ENCODE measurements around the gene EPAS1. TPM values are rescaled to one million over a fixed set of nuclear protein-coding genes. Genes with fewer than 3 reads are reported as not detected.

The EPAS1 gene
- polyA plus RNA-seq, 1 donor from 2014 or later = not detected

DNA sequence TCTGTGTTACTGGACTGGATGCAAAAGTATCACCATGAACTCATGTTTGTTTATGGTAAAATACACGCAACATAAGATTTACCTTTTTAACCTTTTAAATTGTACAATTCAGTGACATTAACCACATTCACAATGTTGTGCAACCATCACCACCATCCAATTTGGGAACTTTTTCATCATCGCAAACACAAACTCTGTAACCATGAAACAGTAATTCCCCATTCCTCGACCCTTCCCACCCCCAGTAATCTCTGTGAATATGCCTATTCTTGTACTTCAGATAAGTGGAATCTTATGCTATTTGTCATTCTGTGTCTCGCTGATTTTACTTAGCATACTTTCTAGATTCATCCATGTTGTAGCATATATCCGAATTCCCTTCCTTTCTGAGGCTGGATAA is 31.1 kb upstream of the EPAS1 start:
- Mint-ChIP-seq H3K27ac (peak overlapping the region in 1 of 3 donors; percentile 3), H3K27me3 (peaks cover 11% of the 10 kb centered on the region), H3K4me1 (peaks cover 0 to 7% (median 4%) of the 10 kb centered on the region in 3 donors), H3K4me3 (no peak overlapping the region), H3K9me3 (no peaks in the 10 kb centered on the region), H3K36me3 (peaks cover 2% of the 10 kb centered on the region)

DNA sequence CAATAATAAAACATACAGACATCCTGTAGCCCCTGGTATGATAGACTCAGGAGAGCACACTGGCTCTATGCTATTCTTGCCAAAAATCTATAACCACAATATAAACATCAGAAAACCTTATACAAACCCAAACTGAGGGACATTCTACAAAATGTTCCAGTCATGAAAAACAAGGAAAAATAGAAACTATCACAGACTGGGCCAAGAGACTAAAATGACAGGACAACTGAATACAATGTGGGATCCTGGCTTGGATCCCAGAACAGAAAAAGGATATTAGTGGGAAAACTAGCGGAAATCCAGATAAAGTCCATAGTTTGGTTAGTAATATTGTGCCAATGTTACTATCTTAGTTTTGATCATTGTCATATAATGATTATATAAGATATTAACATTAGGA is 29.6 kb upstream of the EPAS1 start:
- Mint-ChIP-seq H3K36me3 (no peaks in the 10 kb centered on the region), H3K9me3 (no peaks in the 10 kb centered on the region), H3K4me1 (peaks cover 0 to 7% (median 4%) of the 10 kb centered on the region in 3 donors), H3K27ac (no peak overlapping the region), H3K4me3 (peak overlapping the region in 1 of 4 donors; percentile 83), H3K27me3 (peaks cover 11% of the 10 kb centered on the region)

DNA sequence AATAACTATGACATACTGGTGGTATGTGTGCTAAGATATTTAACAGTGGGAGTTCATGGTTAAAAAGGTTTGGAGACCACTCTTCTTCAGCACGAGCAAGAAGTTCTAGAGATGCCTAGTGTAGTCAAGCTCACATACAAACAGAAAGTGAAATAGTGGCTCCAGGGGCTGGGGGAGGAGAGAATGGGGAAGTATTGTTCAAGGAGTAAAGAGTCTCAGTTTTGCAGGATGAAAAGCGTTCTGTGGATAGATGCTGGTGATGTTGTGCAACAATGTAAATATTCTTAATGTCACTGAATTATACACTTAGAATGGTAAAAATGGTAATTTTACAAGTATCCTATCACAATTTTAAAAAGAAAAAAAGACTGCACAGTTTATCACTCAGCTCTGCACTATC is 29.0 kb upstream of the EPAS1 start:
- no peaks in the 10 kb centered on the region for H3K9me3 Mint-ChIP-seq
- peaks cover 0 to 7% (median 4%) of the 10 kb centered on the region in 3 donors for H3K4me1 Mint-ChIP-seq
- H3K27me3 Mint-ChIP-seq = peaks cover 11% of the 10 kb centered on the region
- H3K4me3 Mint-ChIP-seq = peak overlapping the region in 1 of 4 donors; percentile 65
- no peaks in the 10 kb centered on the region for H3K36me3 Mint-ChIP-seq
- no peak overlapping the region for H3K27ac Mint-ChIP-seq

DNA sequence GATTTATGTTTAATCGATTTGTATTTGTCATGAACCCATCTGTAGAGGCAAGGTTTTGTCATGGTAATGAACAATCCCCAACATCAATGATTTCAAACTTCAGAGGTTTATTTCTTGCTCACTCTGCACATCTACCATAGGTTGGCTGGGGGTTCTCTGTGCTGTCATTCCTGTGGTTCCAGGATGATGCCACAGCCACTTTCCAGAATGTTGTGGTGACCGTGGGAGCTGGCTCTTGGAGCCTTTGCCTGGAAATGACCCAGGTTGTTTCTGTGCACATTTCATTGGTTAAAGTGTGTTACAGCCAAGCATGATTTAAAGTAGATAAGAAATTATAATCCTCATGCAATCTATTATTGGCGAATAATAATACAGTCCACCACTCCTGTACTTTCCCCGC is 28.2 kb upstream of the EPAS1 start:
- H3K9me3 Mint-ChIP-seq = no peaks in the 10 kb centered on the region
- H3K27ac Mint-ChIP-seq = no peak overlapping the region
- H3K4me3 Mint-ChIP-seq = peak overlapping the region in 1 of 4 donors; percentile 7
- peaks cover 0 to 7% (median 4%) of the 10 kb centered on the region in 3 donors for H3K4me1 Mint-ChIP-seq
- H3K36me3 Mint-ChIP-seq = no peaks in the 10 kb centered on the region
- H3K27me3 Mint-ChIP-seq = peaks cover 6% of the 10 kb centered on the region

DNA sequence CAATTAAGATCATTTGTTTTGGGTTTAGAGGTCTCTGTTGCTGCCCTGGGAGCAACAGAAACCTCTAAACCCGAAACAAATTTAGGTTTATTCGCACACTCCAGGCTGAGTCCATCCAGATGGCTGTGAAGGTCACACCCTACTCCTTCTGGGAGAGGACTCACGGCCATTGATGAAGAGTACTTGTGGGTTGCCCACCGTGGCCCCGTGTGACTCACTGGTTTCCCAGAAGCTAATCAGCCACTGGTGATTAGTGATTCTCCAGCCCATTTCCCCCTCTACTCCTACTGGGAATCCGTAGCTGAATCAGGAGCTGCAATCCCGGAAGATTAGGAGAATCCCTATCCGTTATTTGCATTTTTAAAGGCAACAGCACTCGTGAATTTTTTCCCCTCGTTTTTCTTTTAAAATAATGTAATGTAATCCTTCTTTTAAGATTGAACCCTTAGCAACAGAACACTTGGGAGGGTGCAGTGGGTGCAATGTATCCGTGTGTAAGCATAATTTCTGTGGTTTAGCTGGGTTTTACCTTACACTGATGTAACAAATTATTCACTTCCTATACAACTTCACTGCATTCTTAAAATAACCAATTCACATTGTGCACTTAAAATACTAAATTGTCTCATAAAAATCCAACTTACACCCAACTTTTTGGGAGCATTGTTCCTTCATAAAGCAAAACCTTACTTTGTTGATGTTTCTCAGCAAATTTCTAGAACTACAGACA is 27.5 kb upstream of the EPAS1 start:
- no peak overlapping the region for H3K4me3 Mint-ChIP-seq
- peaks cover 0 to 7% (median 4%) of the 10 kb centered on the region in 3 donors for H3K4me1 Mint-ChIP-seq
- no peaks in the 10 kb centered on the region for H3K36me3 Mint-ChIP-seq
- H3K27me3 Mint-ChIP-seq = peaks cover 9% of the 10 kb centered on the region
- no peaks in the 10 kb centered on the region for H3K9me3 Mint-ChIP-seq
- H3K27ac Mint-ChIP-seq = peak overlapping the region in 1 of 3 donors; percentile 48

DNA sequence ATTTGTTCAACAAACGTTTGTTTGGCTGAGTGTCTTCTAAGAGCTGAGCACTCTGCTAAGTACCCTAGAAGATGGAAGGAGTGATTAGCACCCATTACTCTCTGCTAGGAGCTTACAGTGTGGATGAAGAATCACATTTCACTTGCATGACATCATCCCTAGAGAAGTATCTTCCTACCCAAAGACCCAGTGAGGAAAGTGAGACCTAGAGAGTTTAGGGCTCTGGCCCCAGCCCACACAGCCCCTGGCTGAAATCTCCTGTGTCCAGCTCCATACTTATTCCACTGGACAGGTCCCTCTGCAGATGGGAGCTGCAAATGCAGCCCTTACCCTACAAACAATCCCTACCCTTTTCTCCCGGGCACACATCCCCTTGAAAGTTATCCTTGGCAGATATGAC is 26.8 kb upstream of the EPAS1 start:
- H3K4me1 Mint-ChIP-seq = peaks cover 0 to 7% (median 4%) of the 10 kb centered on the region in 3 donors
- no peaks in the 10 kb centered on the region for H3K9me3 Mint-ChIP-seq
- H3K36me3 Mint-ChIP-seq = no peaks in the 10 kb centered on the region

DNA sequence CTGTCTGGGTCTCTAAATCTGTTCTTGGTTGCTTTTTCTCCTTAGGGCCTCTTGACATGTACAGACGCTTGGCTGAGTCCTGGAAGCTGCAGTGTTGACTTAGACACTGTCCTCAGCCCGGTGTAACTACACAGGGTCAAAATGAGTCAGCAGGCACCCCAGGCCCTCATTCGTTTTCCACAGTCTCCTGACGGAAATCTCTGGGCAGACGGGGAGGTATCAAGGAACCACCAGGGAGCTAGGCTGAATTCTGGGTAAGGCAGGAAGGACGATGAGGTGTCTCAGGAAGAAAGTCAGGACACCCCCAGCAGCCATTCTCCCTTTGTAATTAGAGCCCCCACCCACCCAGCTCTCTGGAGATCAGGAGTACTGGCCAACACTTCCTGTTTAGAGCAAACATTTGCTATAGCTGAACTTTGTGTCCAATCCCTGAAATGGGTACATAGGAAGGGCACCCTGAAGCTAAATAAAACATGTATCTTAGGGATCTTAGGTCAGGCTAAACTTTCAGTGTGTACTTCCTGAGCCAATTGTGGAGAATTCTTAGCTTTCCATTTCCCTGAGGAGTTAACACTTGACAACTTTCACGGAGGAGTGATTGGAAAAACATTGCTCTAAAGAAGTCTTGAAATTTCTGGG is 23.9 kb upstream of the EPAS1 start:
- Mint-ChIP-seq H3K27ac (no peak overlapping the region), H3K4me3 (no peak overlapping the region), H3K9me3 (peaks cover 0 to 2% (median 0%) of the 10 kb centered on the region in 3 donors), H3K4me1 (peaks cover 0 to 5% (median 3%) of the 10 kb centered on the region in 3 donors), H3K27me3 (peaks cover 28% of the 10 kb centered on the region), H3K36me3 (no peaks in the 10 kb centered on the region)

More for the DNA sequence above, 26.8 kb upstream of the EPAS1 start:
- Mint-ChIP-seq H3K27ac (peak overlapping the region in 1 of 3 donors; percentile 48), H3K4me3 (no peak overlapping the region), H3K27me3 (peaks cover 11% of the 10 kb centered on the region)

DNA sequence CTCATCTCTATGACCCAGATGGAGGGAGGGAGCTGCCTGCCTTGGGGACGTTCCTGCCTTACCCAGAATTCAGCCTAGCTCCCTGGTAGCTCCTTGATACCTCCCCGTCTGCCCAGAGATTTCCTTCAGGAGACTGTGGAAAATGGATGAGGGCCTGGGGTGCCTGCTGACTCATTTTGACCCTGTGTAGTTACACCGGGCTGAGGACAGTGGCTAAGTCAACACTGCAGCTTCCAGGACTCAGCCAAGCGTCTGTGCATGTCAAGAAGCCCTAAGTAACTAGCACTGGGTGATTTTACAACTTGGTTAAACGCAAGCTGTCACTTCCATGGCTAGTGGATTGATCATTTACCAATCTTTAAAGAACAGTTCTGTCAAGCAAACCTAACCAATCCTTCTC is 23.3 kb upstream of the EPAS1 start:
- Mint-ChIP-seq H3K36me3 (no peaks in the 10 kb centered on the region), H3K4me1 (peaks cover 0 to 3% (median 2%) of the 10 kb centered on the region in 3 donors), H3K27ac (no peak overlapping the region), H3K4me3 (no peak overlapping the region), H3K27me3 (peaks cover 29% of the 10 kb centered on the region), H3K9me3 (peaks cover 0 to 2% (median 0%) of the 10 kb centered on the region in 3 donors)

DNA sequence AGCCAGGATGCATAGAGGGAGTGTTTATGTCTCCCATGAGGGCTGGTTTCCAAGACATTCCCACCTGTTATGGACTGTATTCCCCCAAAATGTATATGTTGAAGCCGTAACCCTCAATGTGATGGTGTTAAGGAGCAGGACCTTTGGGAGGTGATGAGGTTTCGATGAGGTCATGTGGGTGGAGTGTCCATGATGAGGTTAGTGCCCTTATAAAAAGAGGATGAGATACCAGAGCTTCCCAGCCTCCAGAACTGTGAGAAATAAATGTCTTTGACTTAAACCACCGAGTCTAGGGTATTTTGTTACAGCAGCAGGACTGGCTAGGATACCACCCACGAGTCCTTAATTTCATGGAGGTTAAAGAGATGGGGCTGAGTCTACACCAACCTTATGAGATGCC is 22.6 kb upstream of the EPAS1 start:
- Mint-ChIP-seq H3K4me1 (peaks cover 0 to 3% (median 2%) of the 10 kb centered on the region in 3 donors), H3K27me3 (peaks cover 31% of the 10 kb centered on the region), H3K27ac (no peak overlapping the region), H3K36me3 (no peaks in the 10 kb centered on the region), H3K9me3 (peaks cover 0 to 4% (median 0%) of the 10 kb centered on the region in 3 donors), H3K4me3 (no peak overlapping the region)

DNA sequence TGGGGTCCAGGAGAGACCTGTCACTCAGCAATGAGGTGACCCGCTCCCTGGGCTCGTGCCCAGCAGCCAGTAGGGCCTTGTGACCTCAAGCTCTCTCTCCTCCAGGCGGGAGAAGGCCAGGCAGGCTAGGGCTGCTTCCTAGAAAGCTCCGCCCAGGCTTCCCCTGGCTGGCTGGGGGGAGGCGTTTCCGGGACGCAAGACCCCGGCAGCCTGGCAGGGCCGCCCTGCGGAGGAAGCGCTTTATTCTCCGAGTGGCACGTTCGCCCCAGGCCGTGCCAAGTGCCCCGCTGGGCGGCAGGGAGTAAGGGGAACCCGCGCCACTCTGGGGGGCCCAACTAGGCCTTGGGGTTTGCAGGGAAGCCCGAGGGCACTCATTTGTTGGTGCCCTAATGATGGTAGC is 21.2 kb upstream of the EPAS1 start:
- H3K36me3 Mint-ChIP-seq = no peaks in the 10 kb centered on the region
- H3K27ac Mint-ChIP-seq = no peak overlapping the region
- H3K27me3 Mint-ChIP-seq = peaks cover 27% of the 10 kb centered on the region
- H3K4me1 Mint-ChIP-seq = peaks cover 0 to 3% (median 2%) of the 10 kb centered on the region in 3 donors
- no peak overlapping the region for H3K4me3 Mint-ChIP-seq
- peaks cover 0 to 4% (median 0%) of the 10 kb centered on the region in 3 donors for H3K9me3 Mint-ChIP-seq

DNA sequence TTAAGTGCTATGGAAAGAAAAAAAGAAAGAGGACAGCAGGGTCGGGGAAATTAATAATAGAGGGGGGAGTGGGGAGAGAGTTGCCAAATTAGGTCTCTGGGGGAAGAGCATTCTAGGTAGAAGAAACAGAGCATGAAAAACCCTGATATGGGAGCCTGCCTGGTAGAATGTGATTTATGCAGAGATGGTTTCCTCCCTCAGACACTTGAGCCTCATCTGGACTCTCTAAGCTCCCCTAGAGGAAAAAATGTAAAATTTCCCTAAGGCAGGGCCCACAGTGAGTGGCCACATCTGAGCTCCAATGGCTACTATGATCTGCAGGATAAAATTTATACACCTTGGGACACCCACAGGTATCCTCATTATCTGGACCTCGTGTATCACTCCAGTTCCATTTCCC is 20.6 kb upstream of the EPAS1 start:
- Mint-ChIP-seq H3K4me1 (peaks cover 0 to 3% (median 2%) of the 10 kb centered on the region in 3 donors), H3K36me3 (no peaks in the 10 kb centered on the region), H3K9me3 (peaks cover 0 to 4% (median 0%) of the 10 kb centered on the region in 3 donors), H3K27ac (no peak overlapping the region), H3K4me3 (no peak overlapping the region), H3K27me3 (peaks cover 27% of the 10 kb centered on the region)

DNA sequence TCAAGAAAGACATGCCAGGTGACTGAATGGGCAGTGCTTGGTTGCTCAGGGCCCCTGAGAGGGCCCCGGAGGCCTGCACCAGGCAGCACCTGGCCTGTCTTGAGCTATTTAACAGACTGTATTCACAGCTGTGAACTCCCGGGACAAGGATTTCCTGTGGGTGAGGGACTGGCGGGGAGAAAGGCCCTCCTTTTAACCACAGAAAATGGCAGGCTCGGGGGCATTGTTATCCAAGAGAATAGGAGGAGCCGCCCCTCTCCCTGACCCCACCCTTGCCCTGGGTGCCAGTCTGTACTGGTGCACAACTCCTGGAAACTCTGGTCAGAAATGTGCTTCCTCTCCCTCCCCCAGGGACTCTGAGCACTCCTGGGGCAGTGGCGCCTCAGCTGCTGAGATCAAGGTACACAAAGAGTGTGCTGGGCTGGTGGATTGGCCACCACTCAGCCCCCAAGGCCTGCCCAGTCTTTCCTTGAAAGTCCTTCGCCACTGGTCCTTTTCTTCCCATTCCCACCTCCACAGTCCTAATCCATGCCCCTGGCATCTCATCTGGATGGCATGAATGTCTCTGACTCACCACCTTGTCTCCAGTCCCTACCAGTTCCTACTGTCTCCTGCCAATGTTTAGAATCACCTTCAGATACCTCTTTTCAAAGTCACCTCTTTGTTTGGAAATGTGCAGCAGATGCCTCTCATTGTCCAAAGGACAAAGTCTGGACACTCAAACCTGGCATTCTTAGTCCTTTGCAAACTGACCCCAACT is 19.6 kb upstream of the EPAS1 start:
- Mint-ChIP-seq H3K4me3 (no peak overlapping the region), H3K27me3 (peaks cover 30% of the 10 kb centered on the region), H3K9me3 (peaks cover 0 to 6% (median 0%) of the 10 kb centered on the region in 3 donors), H3K4me1 (peaks cover 0 to 3% (median 2%) of the 10 kb centered on the region in 3 donors), H3K27ac (no peak overlapping the region), H3K36me3 (no peaks in the 10 kb centered on the region)

DNA sequence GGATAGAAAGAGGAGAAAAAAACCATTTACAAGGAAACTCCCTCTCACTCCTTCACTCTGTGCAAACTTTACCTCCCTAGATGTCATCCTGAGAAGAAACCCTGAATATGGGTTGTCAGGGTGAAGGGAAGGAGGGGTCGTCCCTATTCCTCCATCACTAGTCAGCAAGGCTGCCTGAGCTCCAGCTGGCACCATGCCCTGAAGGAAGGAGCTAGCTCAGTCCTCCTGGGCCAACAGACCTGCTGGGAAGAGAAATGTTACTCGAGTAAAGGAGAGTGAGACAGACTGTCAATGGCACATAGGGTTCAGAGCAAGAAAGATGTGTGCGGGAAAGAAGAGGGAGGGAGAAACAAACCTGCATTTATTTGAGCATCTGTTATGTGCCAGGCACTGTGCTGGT is 18.3 kb upstream of the EPAS1 start:
- peaks cover 35% of the 10 kb centered on the region for H3K27me3 Mint-ChIP-seq
- peaks cover 0 to 3% (median 2%) of the 10 kb centered on the region in 3 donors for H3K4me1 Mint-ChIP-seq
- no peak overlapping the region for H3K27ac Mint-ChIP-seq
- H3K4me3 Mint-ChIP-seq = no peak overlapping the region
- no peaks in the 10 kb centered on the region for H3K36me3 Mint-ChIP-seq
- H3K9me3 Mint-ChIP-seq = peaks cover 0 to 7% (median 0%) of the 10 kb centered on the region in 3 donors

DNA sequence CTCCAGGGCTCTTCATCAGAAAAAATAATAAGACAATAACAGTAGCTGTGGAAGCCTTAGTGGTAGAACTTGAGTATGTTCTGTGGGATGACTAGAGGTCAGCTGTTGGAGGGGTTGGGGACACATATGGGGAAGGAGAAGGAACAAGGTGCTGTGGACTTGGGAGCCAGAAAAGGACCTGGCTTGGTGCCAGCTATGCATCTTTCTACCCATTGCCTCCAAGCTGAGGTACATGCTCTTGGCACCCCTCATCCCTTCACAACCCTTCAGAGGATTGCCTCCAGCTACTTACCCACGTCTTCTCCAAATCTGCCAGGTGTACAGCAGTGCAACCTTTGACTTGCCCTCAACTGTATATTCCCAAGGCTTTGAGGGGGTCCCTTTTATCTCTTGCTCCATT is 15.3 kb upstream of the EPAS1 start:
- H3K9me3 Mint-ChIP-seq = peaks cover 0 to 5% (median 0%) of the 10 kb centered on the region in 3 donors
- peaks cover 34% of the 10 kb centered on the region for H3K27me3 Mint-ChIP-seq
- no peaks in the 10 kb centered on the region for H3K36me3 Mint-ChIP-seq
- peak overlapping the region in 1 of 3 donors; percentile 34 for H3K27ac Mint-ChIP-seq
- H3K4me3 Mint-ChIP-seq = no peak overlapping the region
- H3K4me1 Mint-ChIP-seq = no peaks in the 10 kb centered on the region

DNA sequence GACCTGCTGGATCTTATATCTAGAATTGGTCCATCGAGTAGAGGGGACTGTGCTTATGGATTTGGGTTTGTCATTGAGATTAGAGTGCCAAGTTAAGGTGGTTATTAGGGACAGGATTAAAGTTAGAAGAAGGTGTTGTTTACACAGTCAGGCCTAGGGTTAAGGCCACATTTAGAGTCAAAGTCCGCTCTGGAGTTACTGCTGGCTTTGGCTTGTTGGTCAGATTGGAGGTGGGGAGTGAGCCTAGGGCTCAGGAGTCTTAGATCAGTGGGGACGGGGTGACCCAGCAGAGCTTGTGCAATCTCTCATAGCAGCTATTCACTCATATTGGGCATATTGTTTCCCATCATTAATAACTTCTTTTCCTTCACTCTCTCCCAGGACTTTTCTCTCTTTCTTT is 13.5 kb upstream of the EPAS1 start:
- Mint-ChIP-seq H3K4me1 (no peaks in the 10 kb centered on the region), H3K9me3 (peaks cover 0 to 5% (median 0%) of the 10 kb centered on the region in 3 donors), H3K4me3 (no peak overlapping the region), H3K27ac (no peak overlapping the region), H3K36me3 (no peaks in the 10 kb centered on the region), H3K27me3 (peaks cover 20% of the 10 kb centered on the region)

Measured in IgD-negative memory B cell (primary cell).